Naive thymus-derived CD8-positive, alpha-beta T cell (primary cell): Measurements from ENCODE around the gene NOS3. TPM values are rescaled to one million over a fixed set of nuclear protein-coding genes. Genes with fewer than 3 reads are reported as not detected.

Experiments
- ATAC-seq, 2 donors: fragments of 150-1000 bp; cut with Tn5 transposase in 1 of 2; sonication (Bioruptor Pico), chemical (Tn5 transposase) in 1 of 2; 1 replicate in 1 of 2; 2 replicates in 1 of 2; pipeline ENCODE4 v1.10.0; 2021; ENCODE audit warnings: mild to moderate bottlenecking in 2 of 2, moderate library complexity in 2 of 2
- POLR2A ChIA-PET: fragments of 350-600 bp; sonication (Branson Sonifier 250); formaldehyde crosslinking; loops from one replicate; lab custom pipeline; 2021; ENCODE audit warnings: antibody characterized with exemption; lab: Charles Lee
- DNase-seq, 10 donors: peaks; one replicate each; pipeline versions ENCODE4 v3.0.0 to v3.0.0-alpha.2; 2020 to 2022
- H3K27ac Mint-ChIP-seq, 10 donors: one replicate each; pipeline ENCODE4 v1.8.0; 2020 to 2022; ENCODE audit warnings: mild to moderate bottlenecking in 10 of 10, mixed read lengths in 10 of 10, moderate library complexity in 4 of 10, inconsistent platforms in 1 of 10
- H3K27me3 Mint-ChIP-seq, 5 donors: one replicate each; pipeline ENCODE4 v1.8.0; 2021 to 2022; ENCODE audit warnings: mixed read lengths in 5 of 5
- H3K36me3 Mint-ChIP-seq, 3 donors: one replicate each; pipeline ENCODE4 v1.8.0; 2020 to 2022; ENCODE audit warnings: mixed read lengths in 3 of 3, mild to moderate bottlenecking in 2 of 3, inconsistent platforms in 1 of 3
- H3K4me1 Mint-ChIP-seq, 4 donors: one replicate each; pipeline ENCODE4 v1.8.0; 2021 to 2022; ENCODE audit warnings: mixed read lengths in 4 of 4
- H3K4me3 Mint-ChIP-seq, 10 donors: one replicate each; pipeline ENCODE4 v1.8.0; 2020 to 2022; ENCODE audit warnings: mild to moderate bottlenecking in 10 of 10, mixed read lengths in 10 of 10, moderate library complexity in 6 of 10, inconsistent platforms in 1 of 10
- H3K9me3 Mint-ChIP-seq, 9 donors: one replicate each; pipeline ENCODE4 v1.8.0; 2020 to 2022; ENCODE audit warnings: mixed read lengths in 9 of 9, mild to moderate bottlenecking in 3 of 9, inconsistent platforms in 1 of 9, moderate library complexity in 1 of 9
- polyA plus RNA-seq, 3 donors: library from polyadenylated mRNA; unstranded; fragments of 300-500 nt; fragmentation: Illumina TruSeq; gene quantifications; one replicate each; pipeline ENCODE4 v1.2.3, GENCODE V29; 2021
- total RNA-seq, 8 experiments: library from RNA in 2 of 8; stranded (reverse) in 2 of 8; gene quantifications; one replicate each; pipeline ENCODE4 v1.2.3 and lab custom pipeline; 2021 to 2026

Gene NOS3
- total and polyA plus RNA-seq, 5 experiments from 2014 or later = 1.4 to 3.3 (median 1.8) TPM

DNA sequence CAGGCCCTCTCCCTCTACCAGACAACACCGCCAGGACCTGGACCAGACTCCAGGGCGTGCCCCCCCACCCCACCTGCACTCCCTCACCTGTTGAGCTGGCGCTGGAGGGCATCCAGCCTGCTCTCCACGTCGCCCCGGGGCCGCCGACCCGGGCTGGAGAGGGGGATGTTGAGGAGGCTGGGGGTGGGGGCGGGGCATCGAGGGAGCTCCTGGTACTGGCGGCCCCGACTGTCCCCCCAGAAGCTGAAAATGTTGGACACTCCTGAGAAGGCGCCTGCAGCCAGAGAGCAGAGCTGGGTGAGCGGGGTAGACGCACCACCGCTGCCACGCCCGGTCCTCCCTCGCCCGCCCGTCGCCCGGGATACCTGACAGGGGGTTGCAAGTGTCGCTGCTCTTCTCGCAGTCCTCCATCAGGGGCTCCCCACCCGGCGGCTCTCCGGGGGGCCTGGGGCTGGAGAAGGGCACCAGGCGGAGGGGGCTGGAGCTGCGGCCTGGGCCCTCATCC lies 43.5 kb upstream of the NOS3 start:
- no peaks in the 10 kb centered on the region for H3K9me3 Mint-ChIP-seq
- POLR2A ChIA-PET = interaction anchor here (1.2 kb wide), 1 partner anchor 9 kb away, joined by 3 read pairs; no protein-coding TSS in a partner anchor
- H3K4me1 Mint-ChIP-seq = peaks cover 8 to 20% (median 13%) of the 10 kb centered on the region in 4 donors
- no peak for ATAC-seq
- H3K4me3 Mint-ChIP-seq = no peak overlapping the region
- DNase-seq = peak in 1 of 10 donors; percentile 23
- peaks cover 0 to 16% (median 3%) of the 10 kb centered on the region in 5 donors for H3K27me3 Mint-ChIP-seq
- peaks cover 0 to 9% (median 2%) of the 10 kb centered on the region in 3 donors for H3K36me3 Mint-ChIP-seq
- H3K27ac Mint-ChIP-seq = no peak overlapping the region

GRCh38 chr7:150947761-150948651 lies 42.8 kb upstream of the NOS3 start:
- ATAC-seq (no peak), DNase-seq (peak in 1 of 10 donors; percentile 34)
- peaks cover 4 to 13% (median 6%) of the 10 kb centered on the region in 4 donors for H3K4me1 Mint-ChIP-seq
- no peaks in the 10 kb centered on the region for H3K9me3 Mint-ChIP-seq
- peaks cover 0 to 9% (median 2%) of the 10 kb centered on the region in 3 donors for H3K36me3 Mint-ChIP-seq
- POLR2A ChIA-PET = interaction anchor here (1.2 kb wide), 1 partner anchor 10 kb away, joined by 3 read pairs; no protein-coding TSS in a partner anchor
- no peak overlapping the region for H3K27ac Mint-ChIP-seq
- no peak overlapping the region for H3K4me3 Mint-ChIP-seq
- peaks cover 0 to 16% (median 3%) of the 10 kb centered on the region in 5 donors for H3K27me3 Mint-ChIP-seq

DNA sequence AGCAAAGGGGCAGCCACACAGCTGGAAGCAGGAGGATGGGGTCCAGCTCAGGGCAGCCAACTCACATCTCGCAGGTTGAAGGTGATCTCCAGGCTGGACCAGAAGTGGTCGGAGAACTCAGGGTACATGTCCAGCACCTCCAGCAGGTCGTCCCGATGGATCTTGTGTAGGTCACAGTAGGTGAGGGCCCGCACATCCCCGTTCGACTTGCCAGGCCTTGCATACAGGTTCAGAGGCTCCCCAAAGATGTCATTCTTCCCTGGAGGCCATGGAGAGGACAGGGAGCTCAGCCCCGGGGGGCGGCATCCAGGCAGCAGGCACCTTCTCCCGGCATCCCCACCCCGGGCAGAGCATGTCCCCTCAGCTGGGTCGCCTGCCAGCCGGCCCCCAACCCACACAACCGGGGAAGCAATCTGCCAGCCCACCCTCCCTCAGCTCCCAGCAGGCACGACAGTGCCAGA lies 42.0 kb upstream of the NOS3 start:
- Mint-ChIP-seq H3K27ac (no peak overlapping the region), H3K9me3 (no peaks in the 10 kb centered on the region), H3K4me1 (peaks cover 0 to 7% (median 1%) of the 10 kb centered on the region in 4 donors), H3K36me3 (peaks cover 0 to 11% (median 2%) of the 10 kb centered on the region in 3 donors), H3K27me3 (peaks cover 0 to 16% (median 3%) of the 10 kb centered on the region in 5 donors), H3K4me3 (no peak overlapping the region)
- DNase-seq = peak in 1 of 10 donors; percentile 45
- no peak for ATAC-seq
- POLR2A ChIA-PET = no interaction called here

DNA sequence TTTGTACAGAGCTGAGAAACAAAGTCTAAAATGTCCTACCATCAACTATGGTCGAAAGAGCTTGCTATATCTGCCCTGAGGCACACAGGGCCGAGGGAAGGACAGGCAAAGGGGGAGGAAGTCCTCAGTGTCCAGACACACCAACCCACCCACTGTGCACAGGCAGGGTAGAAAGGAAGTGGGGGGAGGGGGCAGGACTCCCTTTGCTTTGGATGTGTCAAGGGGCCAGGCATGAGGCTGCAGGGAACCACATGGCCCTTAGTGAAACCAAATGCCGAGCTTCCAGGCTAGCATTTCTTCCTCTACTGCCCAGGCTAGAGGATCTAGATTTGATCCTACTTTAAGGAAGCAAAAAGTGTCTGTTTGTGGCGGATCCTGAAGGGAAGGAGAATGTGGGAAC lies 41.3 kb upstream of the NOS3 start:
- peaks cover 0 to 5% (median 1%) of the 10 kb centered on the region in 4 donors for H3K4me1 Mint-ChIP-seq
- H3K4me3 Mint-ChIP-seq = no peak overlapping the region
- ATAC-seq = no peak
- peaks cover 0 to 13% (median 2%) of the 10 kb centered on the region in 3 donors for H3K36me3 Mint-ChIP-seq
- POLR2A ChIA-PET = no interaction called here
- peak in 1 of 10 donors; percentile 49 for DNase-seq
- H3K27me3 Mint-ChIP-seq = peaks cover 0 to 18% (median 3%) of the 10 kb centered on the region in 5 donors
- no peaks in the 10 kb centered on the region for H3K9me3 Mint-ChIP-seq
- H3K27ac Mint-ChIP-seq = peak overlapping the region in 1 of 10 donors; percentile 10

- peaks cover 0 to 13% (median 5%) of the 10 kb centered on the region in 3 donors for H3K36me3 Mint-ChIP-seq
- no peak overlapping the region for H3K4me3 Mint-ChIP-seq
- no peak for ATAC-seq
- POLR2A ChIA-PET = no interaction called here
- no peaks in the 10 kb centered on the region for H3K9me3 Mint-ChIP-seq
- no peak overlapping the region for H3K27ac Mint-ChIP-seq
- H3K27me3 Mint-ChIP-seq = peaks cover 0 to 22% (median 8%) of the 10 kb centered on the region in 5 donors
- DNase-seq = peak in 1 of 10 donors; percentile 48
- peaks cover 0 to 6% (median 1%) of the 10 kb centered on the region in 4 donors for H3K4me1 Mint-ChIP-seq
Measured at GRCh38 chr7:150949971-150950491, 40.8 kb upstream of the NOS3 start.

- no peak for ATAC-seq
- H3K4me3 Mint-ChIP-seq = no peak overlapping the region
- peaks cover 0 to 23% (median 9%) of the 10 kb centered on the region in 5 donors for H3K27me3 Mint-ChIP-seq
- peak in 1 of 10 donors; percentile 48 for DNase-seq
- H3K27ac Mint-ChIP-seq = peak overlapping the region in 1 of 10 donors; percentile 40
- H3K36me3 Mint-ChIP-seq = peaks cover 0 to 13% (median 7%) of the 10 kb centered on the region in 3 donors
- H3K9me3 Mint-ChIP-seq = no peaks in the 10 kb centered on the region
- POLR2A ChIA-PET = no interaction called here
- H3K4me1 Mint-ChIP-seq = peaks cover 0 to 6% (median 1%) of the 10 kb centered on the region in 4 donors
Measured at GRCh38 chr7:150950496-150951180, 40.2 kb upstream of the NOS3 start.

- Mint-ChIP-seq H3K9me3 (no peaks in the 10 kb centered on the region), H3K36me3 (peaks cover 0 to 13% (median 9%) of the 10 kb centered on the region in 3 donors), H3K27me3 (peaks cover 2 to 24% (median 13%) of the 10 kb centered on the region in 5 donors), H3K4me3 (no peak overlapping the region), H3K4me1 (peaks cover 0 to 9% (median 4%) of the 10 kb centered on the region in 4 donors), H3K27ac (no peak overlapping the region)
- ATAC-seq (no peak), DNase-seq (peak in 1 of 10 donors; percentile 47)
- POLR2A ChIA-PET = no interaction called here
Measured at GRCh38 chr7:150951181-150951520, 39.7 kb upstream of the NOS3 start.

- POLR2A ChIA-PET = no interaction called here
- DNase-seq = peak in 1 of 10 donors; percentile 31
- ATAC-seq = no peak
- Mint-ChIP-seq H3K4me1 (peaks cover 0 to 8% (median 4%) of the 10 kb centered on the region in 4 donors), H3K4me3 (no peak overlapping the region), H3K36me3 (peaks cover 0 to 13% (median 9%) of the 10 kb centered on the region in 3 donors), H3K27me3 (peaks cover 2 to 26% (median 12%) of the 10 kb centered on the region in 5 donors), H3K9me3 (no peaks in the 10 kb centered on the region), H3K27ac (no peak overlapping the region)
Measured at GRCh38 chr7:150951521-150951920, 39.3 kb upstream of the NOS3 start.

DNA sequence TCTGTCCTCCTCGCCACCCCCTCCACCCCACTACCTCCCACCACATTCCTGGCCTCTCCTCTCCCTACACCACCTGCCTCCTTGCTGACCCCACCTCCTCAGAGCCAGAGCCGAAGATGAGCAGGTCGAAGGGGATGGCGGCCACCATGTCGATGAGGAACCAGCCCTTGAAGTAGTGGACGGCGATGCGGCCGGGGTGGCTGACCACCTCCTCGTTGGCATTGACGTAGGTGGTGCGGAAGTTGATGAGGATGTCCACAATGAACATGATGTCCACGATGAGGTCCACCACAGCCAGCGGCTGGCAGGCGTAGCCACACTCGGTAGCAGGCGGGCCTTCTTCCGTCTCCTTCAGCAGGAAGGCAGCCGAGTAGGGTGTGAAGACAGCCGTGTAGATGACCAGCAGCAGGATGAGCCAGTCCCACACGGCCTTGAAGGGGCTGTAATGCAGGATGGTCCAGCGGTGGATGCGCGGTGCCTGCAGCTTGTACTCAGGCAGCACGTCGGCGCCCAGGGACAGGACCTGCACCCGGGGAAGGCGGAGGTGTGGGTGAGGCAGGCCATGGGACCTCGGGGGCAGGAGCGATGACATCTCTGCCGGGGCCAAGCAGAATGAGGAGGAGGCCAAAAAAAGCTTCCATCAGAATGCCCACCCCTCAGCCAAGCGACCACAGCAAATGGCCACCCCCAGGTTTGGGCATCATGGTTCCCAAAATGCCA lies 38.3 kb upstream of the NOS3 start:
- no peak overlapping the region for H3K27ac Mint-ChIP-seq
- H3K27me3 Mint-ChIP-seq = peaks cover 9 to 36% (median 20%) of the 10 kb centered on the region in 5 donors
- no peak overlapping the region for H3K4me3 Mint-ChIP-seq
- DNase-seq (peak in 1 of 10 donors; percentile 59), ATAC-seq (no peak)
- peaks cover 0 to 18% (median 17%) of the 10 kb centered on the region in 3 donors for H3K36me3 Mint-ChIP-seq
- peaks cover 3 to 16% (median 9%) of the 10 kb centered on the region in 4 donors for H3K4me1 Mint-ChIP-seq
- POLR2A ChIA-PET = interaction anchor here (0.7 kb wide), 1 partner anchor 15 kb away, joined by 3 read pairs; no protein-coding TSS in a partner anchor
- peaks cover 0 to 2% (median 0%) of the 10 kb centered on the region in 9 donors for H3K9me3 Mint-ChIP-seq

DNA sequence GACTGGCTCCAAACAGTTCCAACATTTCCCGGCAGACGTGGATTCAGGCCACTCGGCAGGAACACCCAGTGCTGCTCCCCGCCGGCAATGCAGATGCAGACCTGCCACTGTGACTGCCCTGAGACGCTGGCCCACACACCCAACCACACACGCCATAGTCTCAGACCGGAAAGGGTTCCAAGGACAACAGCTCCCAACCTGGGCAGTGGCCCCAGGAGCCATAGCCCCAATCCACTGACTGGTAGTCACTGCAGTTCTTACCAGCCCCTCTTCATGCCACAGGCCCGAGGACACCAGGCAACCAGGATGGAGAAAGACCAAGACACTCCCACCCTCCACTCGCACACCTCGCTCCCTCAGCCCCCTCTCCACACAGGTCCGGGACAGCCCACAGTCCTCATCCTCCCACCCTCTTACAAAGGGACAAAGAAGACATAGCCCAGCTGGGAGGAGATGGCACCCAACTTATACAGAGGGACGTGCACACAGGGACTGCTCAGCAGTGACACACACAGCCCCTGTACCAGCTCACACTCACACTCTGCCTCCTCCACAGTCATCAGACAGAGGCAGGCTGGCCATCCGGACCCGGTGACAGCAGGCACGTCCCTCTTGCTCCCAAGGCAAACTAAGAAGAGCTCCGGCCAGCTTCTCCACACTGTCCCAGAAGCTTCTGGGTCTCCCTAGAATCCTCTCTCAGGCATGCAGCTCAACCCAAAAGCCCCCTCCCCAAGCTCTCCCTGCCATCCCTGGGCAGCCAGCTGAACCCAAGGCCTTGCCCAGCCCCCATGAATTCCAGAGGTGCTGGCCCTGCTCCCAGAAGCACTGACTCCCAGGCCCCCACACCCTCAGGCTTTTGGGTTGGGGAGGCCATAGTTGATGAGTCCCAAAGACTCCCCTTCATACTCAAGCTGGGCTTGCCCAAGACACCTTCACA lies 37.5 kb upstream of the NOS3 start:
- peaks cover 0 to 19% (median 18%) of the 10 kb centered on the region in 3 donors for H3K36me3 Mint-ChIP-seq
- POLR2A ChIA-PET = interaction anchor here (0.7 kb wide), 1 partner anchor 14 kb away, joined by 3 read pairs; no protein-coding TSS in a partner anchor
- ATAC-seq = no peak
- H3K27me3 Mint-ChIP-seq = peaks cover 9 to 35% (median 21%) of the 10 kb centered on the region in 5 donors
- H3K4me1 Mint-ChIP-seq = peaks cover 3 to 19% (median 9%) of the 10 kb centered on the region in 4 donors
- peaks cover 0 to 2% (median 0%) of the 10 kb centered on the region in 9 donors for H3K9me3 Mint-ChIP-seq
- no peak overlapping the region for H3K4me3 Mint-ChIP-seq
- no peak overlapping the region for H3K27ac Mint-ChIP-seq
- DNase-seq = peak in 1 of 10 donors; percentile 42
